Neuronal stem cell (in vitro differentiated cells): ENCODE measurements around the gene WDR82.

Experiments
- DNase-seq: peaks from one replicate; pipeline ENCODE4 v3.0.0-alpha.2; 2013; ENCODE audit warnings: low spot score
- H2AFZ ChIP-seq: one replicate; pipeline ENCODE4 v1.6.1; 2013; ENCODE audit warnings: mild to moderate bottlenecking, low read length, inconsistent platforms
- H2AK5ac ChIP-seq: 2 replicates; pipeline ENCODE4 v1.6.1; 2013; ENCODE audit warnings: low read depth, mild to moderate bottlenecking, inconsistent platforms, low read length, moderate library complexity, mixed read lengths
- H2BK120ac ChIP-seq: 2 replicates; pipeline ENCODE4 v1.6.1; 2013; ENCODE audit warnings: low read depth, mild to moderate bottlenecking, inconsistent platforms, low read length, moderate library complexity, mixed read lengths
- H2BK12ac ChIP-seq: one replicate; pipeline ENCODE4 v1.6.1; 2013; ENCODE audit warnings: low read length, inconsistent platforms
- H2BK15ac ChIP-seq: 2 replicates; pipeline ENCODE4 v1.6.1; 2013; ENCODE audit warnings: mild to moderate bottlenecking, low read length, inconsistent platforms, mixed read lengths
- H2BK5ac ChIP-seq: one replicate; pipeline ENCODE4 v1.6.1; 2013; ENCODE audit warnings: inconsistent platforms, mild to moderate bottlenecking, low read length, moderate library complexity
- H3K14ac ChIP-seq: one replicate; pipeline ENCODE4 v1.6.1; 2013; ENCODE audit warnings: low read length, inconsistent platforms
- H3K18ac ChIP-seq: 2 replicates; pipeline ENCODE4 v1.6.1; 2013; ENCODE audit warnings: low read length, inconsistent platforms
- H3K23ac ChIP-seq: 2 replicates; pipeline ENCODE4 v1.6.1; 2013; ENCODE audit warnings: low read depth, mild to moderate bottlenecking, mixed read lengths, low read length, inconsistent platforms; ENCODE audit not compliant: poor library complexity
- H3K27ac ChIP-seq: replicated peaks from 3 replicates; pipeline ENCODE4 v1.5.1; 2013; ENCODE audit warnings: low read length, inconsistent platforms
- H3K27me3 ChIP-seq, 3 experiments: 2 replicates each; pipeline ENCODE4 v1.6.1; 2013; ENCODE audit warnings: low read length in 3 of 3, mild to moderate bottlenecking in 2 of 3, inconsistent platforms in 1 of 3, low read depth in 1 of 3, mixed read lengths in 1 of 3, moderate library complexity in 1 of 3; ENCODE audit not compliant: control insufficient read depth in 3 of 3, insufficient read depth in 3 of 3
- H3K36me3 ChIP-seq, 2 donors: replicated peaks in 1 of 2; 2 replicates each; pipeline ENCODE4 v1.6.1; 2013; ENCODE audit warnings: low read length in 2 of 2; ENCODE audit not compliant: control insufficient read depth in 2 of 2, insufficient read depth in 2 of 2
- H3K4ac ChIP-seq: 2 replicates; pipeline ENCODE4 v1.6.1; 2013; ENCODE audit warnings: inconsistent platforms, mild to moderate bottlenecking, low read length, moderate library complexity
- H3K4me1 ChIP-seq, 2 donors: 1 replicate in 1 of 2; 2 replicates in 1 of 2; pipeline ENCODE4 v1.6.1; 2013; ENCODE audit warnings: low read length in 2 of 2, low read depth in 1 of 2; ENCODE audit not compliant: control insufficient read depth in 2 of 2, insufficient read depth in 1 of 2
- H3K4me2 ChIP-seq: one replicate; pipeline ENCODE4 v1.6.1; 2013; ENCODE audit warnings: mild to moderate bottlenecking, low read length, inconsistent platforms; ENCODE audit not compliant: insufficient read depth, poor library complexity, severe bottlenecking
- H3K4me3 ChIP-seq, 2 donors: 2 replicates each; pipeline ENCODE4 v1.5.1; 2013; ENCODE audit warnings: low read length in 2 of 2, mild to moderate bottlenecking in 2 of 2, inconsistent platforms in 1 of 2, moderate library complexity in 1 of 2
- H3K79me1 ChIP-seq: one replicate; pipeline ENCODE4 v1.6.1; 2013; ENCODE audit warnings: low read depth, mild to moderate bottlenecking, inconsistent platforms, low read length, moderate library complexity
- H3K9ac ChIP-seq: one replicate; pipeline ENCODE4 v1.6.1; 2013; ENCODE audit warnings: mild to moderate bottlenecking, low read depth, low read length, inconsistent platforms; ENCODE audit not compliant: poor library complexity
- H3K9me3 ChIP-seq, 2 donors: replicated peaks in 1 of 2; 2 replicates each; pipeline versions ENCODE3 to v1.6.1; 2013; ENCODE audit warnings: low read length in 2 of 2, mild to moderate bottlenecking in 2 of 2, inconsistent platforms in 1 of 2, low read depth in 1 of 2, mixed read lengths in 1 of 2, moderate library complexity in 1 of 2; ENCODE audit not compliant: control insufficient read depth in 2 of 2, insufficient read depth in 1 of 2
- H4K8ac ChIP-seq: one replicate; pipeline ENCODE4 v1.6.1; 2013; ENCODE audit warnings: low read depth, mild to moderate bottlenecking, inconsistent platforms, low read length, moderate library complexity
- H4K91ac ChIP-seq: one replicate; pipeline ENCODE4 v1.6.1; 2013; ENCODE audit warnings: low read length, low read depth, mild to moderate bottlenecking, inconsistent platforms; ENCODE audit not compliant: poor library complexity
- WGBS, 2 donors: extraction: QIAGEN DNeasy Blood & Tissue Kit; methylation state at CpG; one replicate each; pipeline ENCODE4 v1.1.7; 2013; ENCODE audit warnings: missing lambda C conversion rate in 2 of 2, mixed read lengths in 1 of 2; ENCODE audit not compliant: insufficient read length in 2 of 2, insufficient replicate concordance in 1 of 2; ENCODE audit errors: extremely low coverage in 2 of 2; 5-methylcytosine and 5-hydroxymethylcytosine counted together

The WDR82 gene

DNA sequence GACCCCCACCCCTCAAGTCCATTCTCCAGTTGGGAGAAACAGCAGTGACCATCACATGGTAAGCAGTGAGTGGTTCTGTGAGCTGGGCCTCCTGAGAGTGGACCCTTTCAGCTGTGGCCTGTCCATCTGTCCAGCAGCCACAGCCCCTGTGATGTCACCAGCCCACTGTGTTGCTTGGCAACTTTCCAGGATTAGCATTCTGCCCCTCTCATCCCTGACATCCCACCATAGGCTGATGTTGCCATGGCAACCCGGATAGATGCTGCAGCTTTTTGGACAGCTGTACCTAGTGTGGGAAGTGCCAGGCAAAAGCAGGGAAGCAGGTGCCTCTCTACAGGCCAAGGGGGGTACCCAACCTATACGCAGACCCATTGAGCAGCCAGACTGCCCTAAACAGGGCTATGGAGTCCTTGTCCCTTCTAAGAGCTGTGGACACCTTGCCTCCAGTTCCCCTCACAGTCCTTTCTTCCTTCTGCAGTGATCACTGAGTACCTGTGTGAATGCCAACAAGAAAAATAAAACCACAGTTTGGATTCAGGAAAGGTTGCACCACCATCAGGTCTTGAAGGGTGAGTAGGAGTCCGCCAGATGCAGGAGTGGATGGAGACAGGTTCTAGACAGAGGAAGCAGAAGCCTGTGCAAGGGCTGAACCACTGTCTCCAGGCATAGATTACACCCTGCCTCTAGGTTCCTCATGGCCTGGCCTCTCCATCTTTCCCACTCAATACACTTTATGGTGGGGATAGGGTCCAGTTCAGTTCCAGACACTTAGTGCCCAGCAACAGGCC lies 37.7 kb upstream of the WDR82 start, which contains the start of gene DNAH1:
TSS of gene DNAH1 (plus strand) at position 343 of the 788 bp plus-strand sequence. CDS start 6,124 bp downstream, outside the sequence.
- Histone ChIP-seq H2BK12ac (peak within 1 kb of the TSS; percentile 88), H3K18ac (peak within 1 kb of the TSS; percentile 68), H3K4me2 (no peak within 1 kb of the TSS), H3K4ac (no peak within 1 kb of the TSS), H3K23ac (no peak within 1 kb of the TSS), H3K14ac (peak within 1 kb of the TSS; percentile 17), H3K36me3 (no peaks in the 10 kb centered on the region), H3K4me1 (peaks cover 38 to 47% of the 10 kb centered on the region in 2 donors), H3K79me1 (no peaks in the 10 kb centered on the region), H3K27ac (no peak within 1 kb of the TSS), H4K8ac (no peak within 1 kb of the TSS), H3K4me3 (no peak within 1 kb of the TSS), H2BK120ac (no peak within 1 kb of the TSS), H3K9me3 (no peaks in the 10 kb centered on the region), H2BK15ac (peak within 1 kb of the TSS; percentile 61), H2AFZ (no peak within 1 kb of the TSS), H3K9ac (peak within 1 kb of the TSS; percentile 30), H3K27me3 (no peaks in the 10 kb centered on the region), H4K91ac (peak within 1 kb of the TSS; percentile 82), H2BK5ac (peak within 1 kb of the TSS; percentile 41), H2AK5ac (peak within 1 kb of the TSS; percentile 86)
- WGBS, 2 donors = no CpG with 5 or more reads among the region's 3 CpGs
- DNase-seq = no peak

DNA sequence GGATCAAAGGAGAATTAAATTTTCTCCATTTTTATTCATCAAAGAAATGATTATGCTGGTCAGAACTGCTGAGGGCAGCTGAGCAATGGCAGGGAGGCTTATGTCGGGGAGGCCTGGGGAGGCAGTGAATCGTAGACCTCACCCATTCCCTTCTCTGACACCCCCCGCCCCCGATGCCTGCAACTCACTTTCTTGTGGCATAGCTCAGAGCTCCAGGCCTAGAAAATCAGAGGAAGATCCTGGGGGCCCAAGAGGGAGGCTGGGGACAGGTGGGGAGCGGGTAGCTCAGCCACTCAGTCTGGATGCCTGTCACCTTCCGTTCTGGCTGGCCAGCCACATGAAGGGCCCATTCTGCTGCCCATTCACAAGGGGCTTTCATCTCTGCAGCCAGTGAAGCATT lies 36.6 kb upstream of the WDR82 start:
- Histone ChIP-seq H3K4me2 (no peak overlapping the region), H2BK5ac (peak overlapping the region; percentile 41), H3K4me3 (no peak overlapping the region), H3K14ac (peak overlapping the region; percentile 17), H2BK12ac (no peak overlapping the region), H2AFZ (no peak overlapping the region), H4K8ac (no peak overlapping the region), H4K91ac (peak overlapping the region; percentile 82), H3K23ac (no peak overlapping the region), H2AK5ac (peak overlapping the region; percentile 86), H3K4ac (no peak overlapping the region), H3K27ac (no peak overlapping the region), H3K27me3 (no peaks in the 10 kb centered on the region), H3K9ac (no peak overlapping the region), H3K18ac (no peak overlapping the region), H2BK15ac (peak overlapping the region; percentile 61), H3K36me3 (no peaks in the 10 kb centered on the region), H3K79me1 (no peaks in the 10 kb centered on the region), H3K9me3 (no peaks in the 10 kb centered on the region), H3K4me1 (peaks cover 44 to 53% of the 10 kb centered on the region in 2 donors), H2BK120ac (peak overlapping the region; percentile 89)
- no CpG with 5 or more reads among the region's 6 CpGs for WGBS, 2 donors
- DNase-seq = no peak

DNA sequence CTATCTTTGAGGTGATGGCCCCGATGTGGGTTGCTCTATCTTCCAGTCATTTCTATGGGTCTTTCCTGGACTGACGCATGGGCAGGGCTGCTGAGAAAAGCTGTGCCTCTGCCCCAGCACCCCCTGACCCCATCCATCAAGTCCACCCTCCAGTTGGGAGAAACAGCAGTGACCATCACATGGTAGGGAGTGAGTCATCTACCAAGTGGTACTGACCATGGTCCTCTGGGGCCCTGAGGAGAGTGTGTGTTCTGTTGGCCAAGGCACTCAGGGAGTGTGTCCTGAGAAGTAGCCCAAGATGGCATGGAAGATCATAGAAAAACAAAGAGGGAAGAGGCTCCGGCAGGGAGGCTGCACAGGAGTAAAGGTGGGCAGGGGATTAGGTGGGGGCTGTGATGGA lies 36.0 kb upstream of the WDR82 start:
- no peak overlapping the region for H3K18ac ChIP-seq
- no peak for DNase-seq
- no peak overlapping the region for H2AFZ ChIP-seq
- H2AK5ac ChIP-seq = peak overlapping the region; percentile 90
- H2BK12ac ChIP-seq = peak overlapping the region; percentile 98
- no peak overlapping the region for H2BK5ac ChIP-seq
- no peak overlapping the region for H4K91ac ChIP-seq
- no peak overlapping the region for H3K27ac ChIP-seq
- no peak overlapping the region for H3K14ac ChIP-seq
- peak overlapping the region; percentile 82 for H2BK15ac ChIP-seq
- peak overlapping the region; percentile 38 for H3K9ac ChIP-seq
- H3K4me1 ChIP-seq = peaks cover 46 to 50% of the 10 kb centered on the region in 2 donors
- no peaks in the 10 kb centered on the region for H3K27me3 ChIP-seq
- no peak overlapping the region for H3K4me2 ChIP-seq
- no CpG with 5 or more reads among the region's 3 CpGs for WGBS, 2 donors
- H4K8ac ChIP-seq = no peak overlapping the region
- H3K23ac ChIP-seq = no peak overlapping the region
- H3K4me3 ChIP-seq = no peak overlapping the region
- H3K4ac ChIP-seq = no peak overlapping the region
- peak overlapping the region; percentile 89 for H2BK120ac ChIP-seq
- H3K9me3 ChIP-seq = no peaks in the 10 kb centered on the region
- no peaks in the 10 kb centered on the region for H3K36me3 ChIP-seq
- H3K79me1 ChIP-seq = no peaks in the 10 kb centered on the region

DNA sequence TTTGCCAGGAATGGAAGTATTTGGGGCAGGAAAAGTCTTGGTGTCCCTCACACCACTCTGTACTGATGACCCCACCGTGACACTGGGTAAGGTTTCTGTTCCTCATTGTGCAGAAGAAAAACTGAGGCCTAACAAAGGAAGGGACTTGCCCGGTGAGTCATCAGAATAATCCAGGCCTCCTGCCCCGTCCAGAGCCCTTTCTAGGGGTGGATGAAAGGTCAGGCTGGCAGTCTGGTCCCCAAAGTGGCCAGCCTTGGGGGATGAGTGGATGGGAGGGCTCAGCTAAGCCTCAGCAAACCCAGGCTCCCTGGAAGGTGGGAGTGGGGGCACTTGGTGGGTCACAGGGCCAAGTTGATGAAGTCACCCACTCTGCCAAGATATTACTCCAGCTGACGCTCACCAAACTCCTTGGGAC lies 35.3 kb upstream of the WDR82 start:
- H3K4me2 ChIP-seq = no peak overlapping the region
- H4K8ac ChIP-seq = no peak overlapping the region
- H3K9ac ChIP-seq = no peak overlapping the region
- peak overlapping the region; percentile 77 for H2BK120ac ChIP-seq
- H3K79me1 ChIP-seq = no peaks in the 10 kb centered on the region
- no peak overlapping the region for H3K4me3 ChIP-seq
- H3K18ac ChIP-seq = peak overlapping the region; percentile 85
- H2AK5ac ChIP-seq = peak overlapping the region; percentile 90
- WGBS, 2 donors = no CpG with 5 or more reads among the region's 4 CpGs
- peak overlapping the region; percentile 3 for H2AFZ ChIP-seq
- H3K14ac ChIP-seq = no peak overlapping the region
- H3K27me3 ChIP-seq = no peaks in the 10 kb centered on the region
- H3K9me3 ChIP-seq = no peaks in the 10 kb centered on the region
- no peak overlapping the region for H4K91ac ChIP-seq
- H2BK5ac ChIP-seq = peak overlapping the region; percentile 76
- H3K27ac ChIP-seq = peak overlapping the region; percentile 41
- peak overlapping the region; percentile 82 for H2BK15ac ChIP-seq
- H3K23ac ChIP-seq = no peak overlapping the region
- DNase-seq = no peak
- no peaks in the 10 kb centered on the region for H3K36me3 ChIP-seq
- no peak overlapping the region for H3K4ac ChIP-seq
- no peak overlapping the region for H2BK12ac ChIP-seq
- H3K4me1 ChIP-seq = peaks cover 44 to 50% of the 10 kb centered on the region in 2 donors
